ENCODE measurements around the gene ZNF641. TPM values are rescaled to one million over a fixed set of nuclear protein-coding genes. Genes with fewer than 3 reads are reported as not detected.

The ZNF641 gene
- total RNA-seq: 14.2 and 17.2 TPM in 2 replicates

DNA sequence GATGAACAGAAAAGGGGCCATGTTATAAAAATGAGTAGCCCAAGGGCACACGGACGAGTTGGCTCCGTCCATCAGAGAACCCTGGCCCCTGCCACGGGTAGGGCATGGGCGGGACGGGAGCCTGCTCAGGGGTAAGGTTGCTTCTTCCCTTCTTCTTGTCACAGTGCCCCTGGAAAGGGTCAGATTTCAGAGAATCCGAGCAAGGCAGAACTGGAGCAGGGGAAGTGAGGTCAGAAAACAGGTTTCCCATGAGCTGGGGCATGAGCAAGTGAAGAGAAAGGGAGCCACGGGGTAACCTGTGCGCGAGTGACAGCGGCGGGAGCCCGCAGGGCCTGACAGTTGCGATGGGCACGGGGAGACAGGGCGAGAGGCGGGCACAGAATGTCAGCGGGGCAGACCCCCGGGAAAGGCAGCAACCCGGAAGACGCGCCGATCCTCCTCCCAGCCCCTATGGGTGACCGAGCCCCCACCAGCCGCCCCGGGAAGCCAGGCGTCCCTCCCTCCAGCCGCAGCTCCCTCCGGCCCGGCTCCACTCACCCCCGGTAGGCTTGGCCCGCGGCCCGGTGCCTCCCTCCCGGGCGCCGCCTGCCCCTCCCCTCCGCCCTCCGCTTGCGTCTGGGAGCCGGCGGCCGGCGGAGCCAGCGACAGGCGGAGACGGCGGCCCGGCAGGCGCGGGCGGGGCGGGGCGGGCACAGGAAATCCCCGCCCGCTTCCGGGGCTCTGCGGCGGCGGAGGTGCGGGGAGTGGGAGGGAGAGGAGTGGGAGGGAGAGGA, at the start of gene ZNF641:
Gene ZNF641, minus strand, starts transcription at position 671 of the 773 bp plus-strand sequence. CDS start 2,829 bp downstream, outside the sequence.
- intact Hi-C loops (cut with micrococcal nuclease): loop anchor here (5.0 to 10.0 kb wide), 2 partner anchors 153 to 334 kb away; partner anchors contain the start of gene KANSL2

DNA sequence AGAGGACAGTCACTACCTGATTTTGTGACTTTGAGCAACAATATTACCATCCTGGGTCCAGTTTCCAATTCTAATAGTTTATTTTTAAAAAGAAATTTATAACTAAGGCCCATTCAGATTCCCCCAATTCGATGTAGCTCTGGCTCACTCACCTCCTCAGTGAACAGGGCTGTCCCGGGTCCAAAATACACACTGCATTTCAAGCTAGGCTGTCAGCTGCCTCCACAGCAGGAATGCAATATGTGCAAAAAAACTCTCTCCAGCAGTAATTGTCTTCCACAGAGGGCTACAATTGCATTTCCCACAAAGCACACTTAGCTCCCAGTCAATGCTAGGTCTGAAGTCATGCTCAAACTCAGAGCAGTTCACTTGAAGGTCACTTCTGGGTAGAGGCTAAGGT, 39.3 kb upstream of the ZNF641 start:
- intact Hi-C loops (cut with micrococcal nuclease): no loop called here

DNA sequence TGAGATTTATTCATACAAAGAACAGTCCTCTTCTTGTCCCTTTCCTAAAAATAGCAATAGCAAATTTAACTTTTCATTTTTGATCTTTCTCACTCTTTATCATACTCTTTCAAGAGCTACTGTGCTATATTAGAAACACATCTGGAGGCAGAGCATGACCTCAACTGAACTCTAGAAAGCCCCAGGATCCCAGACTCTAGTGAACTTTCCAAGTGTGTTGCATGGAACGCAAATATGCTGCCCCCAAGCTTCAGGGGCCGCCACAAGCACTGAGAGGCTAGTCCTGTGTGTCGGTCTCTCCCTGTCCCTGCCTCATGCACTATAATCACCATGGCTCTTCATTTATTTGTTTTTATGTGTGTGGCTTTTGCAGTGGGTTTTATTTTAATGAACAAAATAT, 38.7 kb upstream of the ZNF641 start:
- intact Hi-C loops (cut with micrococcal nuclease): no loop called here

DNA sequence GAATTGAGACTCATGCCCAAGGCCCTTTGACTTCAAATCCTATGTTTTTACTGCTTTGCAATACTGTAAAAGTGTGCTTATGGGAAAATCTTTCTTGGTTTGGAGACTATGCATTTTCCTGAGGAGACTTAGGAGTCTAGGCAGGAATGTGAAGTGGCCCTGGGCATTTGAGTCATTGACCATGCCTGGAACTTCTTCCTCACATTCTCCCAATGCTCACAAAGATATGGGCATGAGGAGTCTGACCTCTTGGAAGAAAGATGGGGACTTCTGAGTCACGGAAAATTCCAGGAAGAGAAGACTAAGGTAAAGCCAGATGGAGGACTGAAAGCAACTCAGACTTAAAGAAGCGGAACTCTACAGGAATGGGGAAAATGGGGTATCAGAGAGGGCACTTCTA, 38.2 kb upstream of the ZNF641 start:
- intact Hi-C loops (cut with micrococcal nuclease): no loop called here

DNA sequence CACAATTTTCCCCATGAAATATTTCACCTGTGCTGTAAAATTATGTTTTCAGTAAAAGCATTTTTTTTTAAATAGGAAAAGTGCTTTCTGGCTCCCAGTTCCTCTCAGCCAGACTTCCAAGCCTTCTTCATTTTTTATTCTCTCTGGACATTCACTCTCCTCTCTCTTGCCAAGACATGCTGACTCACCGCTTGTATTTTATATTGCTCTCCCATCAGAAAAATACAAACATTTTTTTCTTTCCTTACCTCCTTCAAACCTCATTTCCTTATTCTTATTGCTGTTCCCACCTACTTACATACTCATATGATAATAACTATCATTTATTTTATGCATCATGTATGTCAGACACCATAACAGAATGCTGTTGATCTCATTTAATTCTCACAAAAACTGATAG, 37.7 kb upstream of the ZNF641 start:
- intact Hi-C loops (cut with micrococcal nuclease): no loop called here

DNA sequence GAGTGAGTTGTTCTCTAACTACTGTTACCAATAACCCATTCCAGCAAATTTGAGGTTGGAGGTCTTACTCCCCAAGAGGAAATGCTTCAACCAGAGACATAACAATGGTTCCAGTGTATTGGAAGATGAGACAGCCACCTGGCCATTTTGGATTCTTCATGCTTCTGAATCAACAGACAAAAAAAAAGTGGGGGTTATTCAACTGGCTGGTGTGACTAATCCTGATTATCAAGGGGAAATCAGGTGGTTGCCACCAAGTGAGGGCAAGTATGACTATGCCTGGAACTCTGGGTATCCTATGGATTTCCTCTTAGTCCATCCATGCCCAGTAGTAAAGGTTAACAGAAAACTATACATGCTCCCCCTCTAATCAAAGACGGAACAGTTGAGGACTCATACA, 29.9 kb upstream of the ZNF641 start:
- intact Hi-C loops (cut with micrococcal nuclease): no loop called here

DNA sequence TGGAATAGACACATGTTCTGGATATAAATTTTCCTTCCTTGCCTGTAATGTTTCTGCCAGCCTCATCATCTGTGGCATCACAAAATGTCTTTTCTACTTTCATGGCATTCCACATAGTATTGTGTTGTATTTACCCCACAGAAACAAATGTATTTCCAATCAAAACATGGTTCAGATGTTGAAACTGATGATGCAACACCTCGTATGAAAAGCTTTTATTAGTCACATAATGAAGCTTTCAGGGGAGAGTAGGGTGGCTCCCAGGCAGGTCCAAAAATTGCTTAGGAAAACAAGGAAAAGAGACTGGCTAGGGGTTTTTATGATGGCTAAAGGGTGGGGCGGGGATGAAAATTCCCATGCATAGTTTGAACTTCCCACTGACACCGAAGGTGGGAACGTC, 29.1 kb upstream of the ZNF641 start:
- intact Hi-C loops (cut with micrococcal nuclease): no loop called here

DNA sequence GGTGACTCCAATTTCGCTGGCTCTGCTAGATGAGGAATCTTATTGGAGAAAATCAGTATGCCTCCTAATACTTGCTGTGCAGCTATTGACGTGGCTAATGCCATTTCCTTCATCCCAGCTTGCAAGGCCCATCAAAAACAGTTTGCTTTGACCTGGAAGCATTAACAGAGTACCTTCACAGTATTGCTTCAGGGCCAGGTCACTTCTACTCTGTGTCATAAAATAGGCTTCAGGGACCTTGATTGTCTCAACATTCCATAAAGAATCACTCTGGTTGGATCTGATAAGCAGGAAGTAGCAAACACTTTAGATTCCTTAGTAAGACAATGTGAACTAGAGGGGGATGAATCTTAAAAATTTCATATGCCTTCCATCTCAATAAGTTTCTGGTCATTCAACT, 26.9 kb upstream of the ZNF641 start:
- intact Hi-C loops (cut with micrococcal nuclease): no loop called here

DNA sequence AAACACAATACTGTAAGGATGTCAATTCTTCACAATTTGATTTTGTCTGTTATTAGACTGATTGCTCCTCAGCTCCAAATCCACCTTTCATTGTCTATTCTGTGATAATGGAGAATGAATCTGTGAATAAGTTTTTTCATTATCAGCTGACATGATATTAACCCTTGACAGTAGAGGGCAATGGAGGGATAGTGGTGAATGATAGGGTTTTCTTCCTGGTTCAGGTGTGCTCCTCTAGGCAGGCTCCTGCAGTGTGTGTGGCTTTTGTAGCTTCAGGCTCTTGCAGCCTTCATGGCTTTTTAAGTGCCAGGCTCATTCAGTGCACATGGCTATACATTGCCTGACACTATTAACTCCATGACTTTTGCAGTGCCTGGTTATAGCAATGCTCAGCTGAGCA, 23.4 kb upstream of the ZNF641 start:
- intact Hi-C loops (cut with micrococcal nuclease): no loop called here

DNA sequence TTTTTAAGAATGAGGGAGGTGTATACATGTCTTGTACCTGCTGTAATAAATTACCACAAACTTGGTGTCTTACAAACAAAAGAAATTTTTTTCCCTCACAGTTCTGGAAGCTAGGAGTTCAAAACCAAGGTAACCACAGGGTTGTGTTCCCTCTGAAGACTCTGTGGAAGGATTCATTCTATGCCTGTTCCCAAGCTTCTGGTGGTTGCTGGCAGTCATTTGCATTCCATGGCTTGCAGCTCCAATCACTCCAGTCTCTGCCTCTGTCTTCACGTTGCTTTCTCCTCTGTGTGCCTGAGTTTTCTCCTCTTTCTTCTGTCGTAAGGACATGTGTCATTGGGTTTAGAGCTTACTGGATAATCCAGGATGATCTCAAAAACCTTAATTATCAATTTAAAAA, 15.4 kb upstream of the ZNF641 start:
- intact Hi-C loops (cut with micrococcal nuclease): no loop called here

DNA sequence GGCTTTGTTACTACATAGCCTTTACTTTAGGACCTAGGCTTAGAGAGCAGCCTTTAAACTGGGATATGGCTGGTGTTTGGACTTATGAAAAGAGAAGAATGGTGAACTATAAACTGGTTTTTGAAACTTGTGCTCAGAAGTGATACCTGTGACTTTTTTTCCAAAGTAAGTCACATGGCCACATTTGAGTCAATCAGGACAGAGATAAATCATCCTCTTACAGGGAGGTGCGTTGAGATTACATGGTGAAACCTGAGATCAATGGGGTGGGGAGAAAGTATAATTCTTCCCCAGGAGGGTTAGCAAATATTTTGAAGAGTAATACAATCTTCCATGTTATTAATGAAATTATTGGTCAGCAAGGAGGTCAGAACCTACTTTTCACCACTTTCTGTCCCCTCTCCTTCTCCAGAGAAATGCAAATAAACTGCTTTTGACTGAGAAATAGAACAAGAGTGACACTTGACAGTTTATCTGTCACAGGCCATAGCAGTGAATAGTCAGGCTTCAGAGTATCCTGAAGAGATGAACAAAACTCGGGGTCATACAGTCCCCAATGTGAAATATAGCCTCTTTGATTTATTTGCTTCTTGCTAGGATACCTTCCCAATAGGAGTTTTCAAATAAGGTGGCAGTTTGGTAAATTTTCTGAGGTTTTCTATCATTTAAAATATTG, 11.1 kb upstream of the ZNF641 start:
- intact Hi-C loops (cut with micrococcal nuclease): no loop called here

DNA sequence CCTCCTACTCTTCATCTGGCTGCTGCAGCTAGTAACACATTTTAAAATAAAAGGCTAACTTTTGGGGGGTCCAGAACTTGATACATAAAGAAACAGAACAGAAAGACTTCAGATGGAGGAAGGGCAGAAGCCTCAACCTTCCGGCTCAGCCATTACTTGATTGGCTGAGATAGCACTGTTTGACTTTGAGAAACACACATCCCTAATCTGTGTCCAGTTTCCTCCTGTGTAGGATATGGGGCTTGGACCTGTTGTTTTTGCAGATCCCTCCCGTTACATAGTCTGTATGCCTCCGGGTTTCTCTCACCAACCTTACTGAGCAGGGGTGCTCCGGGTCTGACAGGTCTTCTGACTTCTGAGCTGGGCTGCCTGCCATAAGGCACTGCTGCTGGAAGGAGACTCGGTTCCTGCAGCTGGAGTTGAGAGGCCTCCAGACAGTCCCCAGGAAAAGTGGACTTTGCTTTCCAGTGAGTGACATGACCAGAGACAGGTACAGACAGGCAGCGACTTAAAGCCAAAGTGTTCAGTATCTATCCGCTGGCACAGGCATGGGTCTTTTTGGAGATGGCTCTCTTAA, 8.3 kb upstream of the ZNF641 start:
- intact Hi-C loops (cut with micrococcal nuclease): loop anchor here (10.0 kb wide), 1 partner anchor 326 kb away; the partner anchor contains the start of gene KANSL2

DNA sequence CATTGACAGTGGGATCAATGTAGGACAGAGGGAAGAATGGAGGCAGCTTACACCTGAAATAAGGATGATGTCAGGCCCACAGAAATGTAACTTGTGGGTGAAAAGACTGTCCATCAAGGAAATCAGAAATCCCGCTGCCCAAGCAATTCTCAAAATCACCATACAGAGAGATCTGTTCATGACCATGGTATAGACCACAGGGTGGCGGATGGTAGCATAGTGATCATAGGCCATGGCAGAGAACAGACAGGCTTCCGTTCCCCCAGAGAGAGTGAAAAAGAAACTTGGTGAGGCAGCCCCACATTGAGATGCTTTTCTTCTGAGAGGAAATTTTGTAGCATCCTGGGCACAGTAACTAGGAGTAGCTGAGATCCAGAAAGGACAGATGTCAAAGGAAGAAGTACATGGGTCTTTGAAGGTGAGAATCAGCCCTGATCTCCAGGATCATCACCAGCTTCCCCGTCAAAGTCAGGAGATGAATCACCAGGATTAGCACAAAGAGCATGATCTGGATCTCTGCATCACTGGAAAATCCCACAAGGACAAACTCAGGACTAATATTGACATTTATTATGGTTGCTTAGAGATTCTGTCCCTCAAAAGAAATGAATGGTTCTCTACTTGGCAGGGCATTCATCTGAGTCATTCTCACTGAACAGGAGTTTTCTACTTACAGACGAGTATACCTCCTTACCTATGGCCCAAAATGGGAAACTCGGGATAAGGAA, 5.5 kb upstream of the ZNF641 start:
- intact Hi-C loops (cut with micrococcal nuclease): loop anchor here (10.0 kb wide), 1 partner anchor 329 kb away; the partner anchor contains the start of gene KANSL2

DNA sequence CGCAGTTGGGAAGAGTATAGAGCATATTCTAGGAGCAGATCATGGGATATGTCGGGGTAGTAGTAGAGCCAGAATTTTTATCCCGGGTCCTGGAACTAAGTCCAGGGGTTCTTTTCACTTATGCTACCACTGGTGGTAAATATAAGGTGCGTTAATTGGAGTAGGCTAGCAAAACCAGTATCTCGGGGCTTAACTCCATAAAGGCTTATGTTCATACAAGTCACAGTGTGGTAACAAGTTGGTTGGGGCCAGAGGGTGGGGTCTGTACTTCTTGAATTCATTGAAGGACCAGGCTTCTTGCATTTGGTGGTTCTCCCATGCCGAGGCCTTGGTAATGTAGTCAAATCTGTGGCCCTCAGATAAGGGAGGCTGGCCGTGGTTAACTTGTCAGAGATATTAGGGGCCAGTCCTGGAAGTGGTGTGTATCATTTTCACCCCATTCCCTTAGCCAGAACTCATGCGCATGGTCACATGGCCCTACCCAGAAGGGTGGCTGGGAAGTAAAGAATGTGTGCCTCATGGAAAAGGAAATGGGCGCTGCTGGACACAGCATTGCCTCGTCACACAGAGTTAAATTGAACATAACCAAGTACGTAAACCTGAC, 1.5 kb upstream of the ZNF641 start:
- intact Hi-C loops (cut with micrococcal nuclease): loop anchor here (5.0 to 10.0 kb wide), 2 partner anchors 155 to 333 kb away; partner anchors contain the start of gene KANSL2

DNA sequence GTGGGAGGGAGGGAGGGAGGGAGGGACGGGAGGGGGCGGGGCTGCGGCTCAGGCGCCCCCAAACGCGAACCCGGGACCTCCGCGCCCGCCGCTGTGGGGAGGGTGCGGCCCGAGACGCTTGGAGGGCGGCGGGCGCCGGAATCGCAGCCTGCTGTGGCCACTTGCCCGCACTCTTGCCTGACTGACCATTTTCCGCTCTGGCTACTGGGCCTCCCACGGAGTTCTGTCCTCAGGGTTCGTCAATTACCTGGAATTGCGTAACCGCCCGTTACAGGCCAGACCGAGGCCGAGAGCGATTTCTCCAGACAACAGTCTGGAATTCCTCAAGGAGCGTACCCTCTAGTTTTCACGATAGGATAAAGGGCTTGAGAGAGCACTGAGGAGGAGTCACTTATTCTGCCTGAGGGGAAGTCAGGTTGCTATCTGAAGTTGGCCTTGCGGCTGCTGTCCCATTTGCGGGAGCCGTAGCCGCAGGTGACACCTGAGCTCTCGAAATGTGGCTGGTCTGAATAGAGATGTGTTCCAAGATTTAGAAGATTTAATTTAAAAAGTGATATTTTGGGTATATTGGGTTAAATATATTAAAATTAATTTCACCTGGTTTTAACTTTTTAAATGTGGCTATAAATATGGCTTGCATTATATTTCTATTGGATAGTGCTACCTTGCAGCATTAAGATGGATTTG, 446 bp upstream of the ZNF641 start:
- intact Hi-C loops (cut with micrococcal nuclease): loop anchor here (5.0 to 10.0 kb wide), 2 partner anchors 154 to 334 kb away; partner anchors contain the start of gene KANSL2

DNA sequence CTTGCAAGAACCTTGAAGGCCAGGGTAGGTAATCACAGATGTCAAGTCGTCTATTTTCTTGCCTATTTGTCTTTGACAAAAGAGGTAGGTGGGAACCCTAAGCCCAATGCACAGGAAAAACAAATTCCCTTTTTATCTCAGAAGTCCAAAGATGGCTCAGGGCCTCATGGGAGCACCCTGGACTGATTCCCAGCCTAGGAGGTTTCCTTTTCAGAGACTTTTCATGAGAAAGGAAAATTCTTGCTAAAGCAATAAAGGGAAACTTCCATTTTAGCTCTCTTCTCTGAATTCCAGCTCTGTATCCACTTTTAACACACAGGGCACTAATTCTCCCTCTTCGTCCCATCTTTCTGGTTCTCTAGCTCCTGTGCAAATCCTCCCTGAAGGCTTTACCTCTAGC, 1.2 kb downstream of the ZNF641 start:
- intact Hi-C loops (cut with micrococcal nuclease): no loop called here

DNA sequence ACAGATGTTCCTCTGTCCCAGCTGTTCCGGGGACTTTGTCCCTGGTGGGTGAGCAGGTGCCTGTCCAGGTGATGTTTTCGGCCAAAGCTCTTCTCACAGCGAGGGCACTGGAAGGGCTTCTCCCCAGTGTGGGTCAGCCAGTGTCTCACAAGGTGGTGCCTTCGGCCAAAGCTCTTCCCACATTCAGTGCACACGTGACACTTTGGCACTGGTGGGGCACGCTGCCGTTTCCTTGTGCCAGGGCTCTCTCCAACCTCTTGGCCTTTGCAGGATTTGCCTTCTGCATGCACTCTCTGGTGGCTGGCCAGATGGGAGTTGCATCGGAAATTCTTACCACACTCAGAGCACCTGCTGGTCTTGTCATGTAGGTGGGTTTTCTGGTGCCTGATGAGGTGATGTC, 7.7 kb downstream of the ZNF641 start:
- intact Hi-C loops (cut with micrococcal nuclease): no loop called here

DNA sequence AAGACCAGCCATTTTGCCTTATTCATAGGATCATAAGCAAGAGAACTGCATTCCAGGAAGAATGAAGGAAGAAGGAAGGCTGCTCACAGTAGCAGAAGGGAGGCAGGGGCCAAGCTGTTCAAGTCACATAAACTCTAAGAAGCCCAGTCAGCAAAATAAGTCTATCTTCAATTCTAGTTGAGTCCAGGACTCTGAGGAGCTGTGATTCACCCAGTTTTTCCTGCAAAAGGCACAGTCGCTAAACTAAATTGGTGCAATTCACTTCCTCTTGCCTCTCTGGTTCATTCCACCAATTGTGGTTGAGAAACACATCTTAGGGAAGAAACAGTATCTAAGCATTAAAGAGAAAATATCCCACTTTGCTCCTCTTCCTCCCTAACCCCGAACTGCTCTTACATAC, 9.8 kb downstream of the ZNF641 start:
- intact Hi-C loops (cut with micrococcal nuclease): no loop called here

DNA sequence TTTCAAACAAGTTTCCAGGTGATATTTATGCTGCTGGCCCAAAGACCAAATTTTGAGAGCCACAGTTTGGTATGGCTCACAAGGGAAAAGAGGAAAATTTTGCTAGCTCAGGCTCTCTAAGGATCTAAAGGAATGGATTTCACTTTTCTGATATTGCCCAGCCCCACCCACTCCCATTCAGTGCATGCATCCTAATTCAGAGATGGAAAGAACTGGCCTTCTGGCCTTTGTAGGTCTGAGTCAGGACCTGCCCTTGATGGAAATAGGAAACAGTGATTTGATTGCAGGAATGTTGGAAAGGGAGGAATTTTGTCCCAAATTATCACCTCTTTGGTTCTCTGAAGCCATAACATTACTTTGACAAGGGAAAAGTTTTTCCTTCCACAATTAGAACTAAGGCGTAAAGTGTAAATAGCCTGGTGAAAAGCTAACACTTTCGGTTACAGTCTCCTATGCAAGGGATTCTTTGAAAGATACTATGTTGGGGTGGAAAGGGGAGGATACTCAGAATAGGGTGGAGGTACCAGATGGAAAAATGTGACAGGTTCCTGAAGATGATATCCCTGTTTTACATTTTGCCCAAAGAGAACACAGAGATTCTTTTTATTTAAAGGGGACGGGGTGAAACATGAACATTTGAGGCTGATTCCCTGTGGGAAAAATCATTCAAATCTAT, 11.1 kb downstream of the ZNF641 start:
- intact Hi-C loops (cut with micrococcal nuclease): no loop called here

DNA sequence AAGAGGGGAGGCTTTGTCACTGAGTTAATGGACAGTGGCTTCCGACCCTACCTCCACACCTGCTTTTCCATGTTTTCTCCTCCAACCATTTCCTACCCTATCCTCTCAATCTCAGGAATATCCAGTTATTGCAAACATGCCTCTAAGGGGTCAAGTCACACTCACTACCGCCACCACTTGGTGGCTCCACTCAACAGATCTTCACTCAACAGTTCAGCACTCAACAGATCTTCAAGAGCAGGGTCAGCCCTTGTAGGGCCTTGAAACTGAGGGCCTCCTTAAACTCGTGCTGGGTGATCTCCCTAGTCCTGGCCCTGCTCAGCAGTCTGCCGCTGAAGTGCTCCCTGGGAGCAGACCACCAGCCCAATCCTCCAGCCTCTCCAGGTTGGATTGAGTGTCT, 14.2 kb downstream of the ZNF641 start:
- intact Hi-C loops (cut with micrococcal nuclease): no loop called here
